ENCODE measurements around the gene DZIP1L.
"Not testable (repeated sequence)": the region's sequence is repeated elsewhere in the genome, so short reads cannot be mapped to it uniquely, and the experiment has no call there.

The DZIP1L gene, protein sequence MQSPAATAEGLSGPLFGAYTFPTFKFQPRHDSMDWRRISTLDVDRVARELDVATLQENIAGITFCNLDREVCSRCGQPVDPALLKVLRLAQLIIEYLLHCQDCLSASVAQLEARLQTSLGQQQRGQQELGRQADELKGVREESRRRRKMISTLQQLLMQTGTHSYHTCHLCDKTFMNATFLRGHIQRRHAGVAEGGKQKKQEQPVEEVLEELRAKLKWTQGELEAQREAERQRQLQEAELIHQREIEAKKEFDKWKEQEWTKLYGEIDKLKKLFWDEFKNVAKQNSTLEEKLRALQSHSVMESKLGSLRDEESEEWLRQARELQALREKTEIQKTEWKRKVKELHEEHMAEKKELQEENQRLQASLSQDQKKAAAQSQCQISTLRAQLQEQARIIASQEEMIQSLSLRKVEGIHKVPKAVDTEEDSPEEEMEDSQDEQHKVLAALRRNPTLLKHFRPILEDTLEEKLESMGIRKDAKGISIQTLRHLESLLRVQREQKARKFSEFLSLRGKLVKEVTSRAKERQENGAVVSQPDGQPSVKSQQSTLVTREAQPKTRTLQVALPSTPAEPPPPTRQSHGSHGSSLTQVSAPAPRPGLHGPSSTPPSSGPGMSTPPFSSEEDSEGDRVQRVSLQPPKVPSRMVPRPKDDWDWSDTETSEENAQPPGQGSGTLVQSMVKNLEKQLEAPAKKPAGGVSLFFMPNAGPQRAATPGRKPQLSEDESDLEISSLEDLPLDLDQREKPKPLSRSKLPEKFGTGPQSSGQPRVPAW

DNA sequence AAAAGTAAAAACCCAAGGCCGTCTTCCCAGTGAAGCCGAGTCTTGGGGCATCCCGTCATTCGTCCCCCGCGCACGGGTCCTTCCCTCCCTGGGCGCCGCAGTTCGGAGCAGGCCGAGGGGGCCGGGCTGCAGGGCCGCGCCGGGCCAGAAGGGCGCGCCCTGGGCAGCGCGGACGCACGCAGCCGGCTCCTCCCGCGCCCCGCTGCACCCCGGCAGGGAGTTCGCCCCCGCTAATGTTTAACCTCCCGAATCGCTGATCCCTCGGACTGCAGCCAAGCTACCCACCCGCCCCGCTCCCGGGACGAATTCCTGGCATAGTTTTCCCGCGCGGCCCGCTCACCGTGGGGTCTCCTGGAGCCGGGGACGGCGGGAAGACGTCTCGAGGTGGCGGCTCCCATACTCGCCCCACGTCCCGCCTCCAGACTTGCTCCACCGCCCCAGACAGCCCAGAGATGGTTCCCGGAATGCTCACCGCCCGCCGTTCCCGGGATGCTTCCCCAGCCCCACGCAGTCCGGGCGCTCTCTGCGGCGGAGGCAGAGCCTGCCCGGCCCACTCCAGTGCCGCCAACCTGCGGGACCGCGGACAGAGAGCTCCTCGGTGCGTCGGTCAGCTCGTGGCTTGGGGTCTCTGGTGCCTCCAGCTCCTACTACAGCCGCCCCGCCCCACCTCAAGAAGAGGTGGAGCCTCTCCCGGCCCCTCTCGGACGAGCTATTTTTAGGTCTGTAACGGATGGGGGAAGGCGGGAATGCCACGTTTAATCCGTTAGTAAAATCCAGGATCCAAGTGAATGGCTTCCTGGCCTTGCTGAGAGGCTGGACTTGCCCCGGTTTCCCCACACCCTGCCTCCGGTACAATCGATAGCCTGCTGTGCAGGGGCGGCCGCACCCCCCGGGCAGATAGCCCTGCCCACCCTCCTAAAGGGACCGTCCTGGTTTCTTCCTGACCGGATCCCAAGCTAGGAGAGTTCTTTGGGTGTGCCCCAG is at the start of gene DZIP1L:
Gene DZIP1L (minus strand): TSS at position 621 of the 984 bp plus-strand sequence. CDS start 11,637 bp downstream, outside the sequence.
- peak; percentile 89 for DNase-seq (ENCODE audit: low spot score)

DNA sequence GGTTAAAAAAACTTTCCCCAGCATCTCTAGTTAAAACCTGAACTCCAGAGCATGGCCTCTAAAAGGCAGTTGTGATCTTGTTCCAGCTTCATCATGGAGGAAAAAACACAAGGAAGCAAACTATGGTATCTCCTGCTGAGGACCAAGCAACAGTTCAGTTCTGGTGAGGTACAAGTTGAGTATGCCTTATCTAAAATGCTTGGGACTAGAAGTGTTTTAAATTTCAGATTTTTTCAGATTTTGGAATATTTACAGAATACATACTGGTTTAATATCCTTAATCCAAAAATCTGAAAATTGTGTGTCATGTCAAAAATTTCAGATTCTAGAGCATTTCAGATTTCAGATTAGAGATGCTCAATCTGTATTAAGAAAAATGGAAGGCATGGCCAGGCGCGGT is 49.7 kb upstream of the DZIP1L start:
- no peak for DNase-seq (ENCODE audit: low spot score)

DNA sequence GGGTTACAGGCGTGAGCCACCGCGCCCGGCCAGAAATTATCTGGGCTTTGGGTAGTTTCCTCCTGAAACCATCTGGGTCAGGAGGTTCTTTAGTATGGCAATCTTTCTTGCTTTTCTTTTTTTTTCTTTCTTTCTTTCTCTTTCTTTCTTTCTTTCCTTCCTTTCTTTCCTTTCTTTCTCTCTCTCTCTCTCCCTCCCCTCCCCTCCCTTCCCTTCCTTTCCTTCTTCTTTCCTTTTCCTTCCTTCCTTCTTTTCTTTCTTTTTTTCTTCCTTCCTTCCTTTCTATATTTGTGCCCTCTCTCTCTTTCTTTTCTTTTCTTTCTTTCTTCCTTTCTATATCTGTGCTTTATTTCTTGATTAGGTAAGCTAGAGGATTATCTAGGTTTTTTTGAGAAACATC is 42.3 kb upstream of the DZIP1L start:
- DNase-seq (ENCODE audit: low spot score), result no peak

DNA sequence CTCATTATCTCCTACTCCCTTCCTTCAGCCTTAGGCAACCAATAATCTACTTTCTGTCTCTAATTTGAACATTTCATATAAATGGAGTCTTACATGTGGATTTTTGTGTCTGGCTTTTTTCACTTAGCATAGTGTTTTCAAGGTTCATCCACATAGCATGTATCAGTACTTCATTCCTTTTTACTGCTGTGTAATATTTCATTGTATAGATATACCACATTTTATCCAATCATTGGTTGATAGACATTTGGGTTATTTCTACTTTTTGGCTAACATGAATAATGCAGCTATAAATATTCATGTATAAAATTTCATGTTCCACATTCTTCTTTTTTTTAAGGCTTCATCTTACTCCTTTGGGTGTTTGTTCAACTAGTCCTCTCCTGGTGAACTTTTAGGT is 39.1 kb upstream of the DZIP1L start:
- DNase-seq (ENCODE audit: low spot score), result no peak

DNA sequence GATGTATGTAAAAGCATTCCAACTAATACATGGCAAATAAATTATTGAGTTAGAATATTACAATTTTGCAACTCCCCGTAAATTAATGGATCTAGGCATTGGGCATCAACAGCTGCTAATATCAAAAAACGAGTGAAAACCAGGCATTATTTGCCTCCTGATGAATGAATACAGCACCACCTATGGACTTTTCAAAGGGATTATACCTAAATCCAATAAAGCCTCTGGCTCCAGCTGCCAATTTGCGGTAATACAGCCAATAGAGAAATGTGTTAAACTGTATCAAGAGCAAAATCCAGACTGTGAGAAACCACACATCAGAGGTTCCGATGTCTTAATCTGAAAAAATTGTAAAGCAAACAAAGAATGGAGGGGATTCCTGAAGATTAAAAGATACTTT is 33.1 kb upstream of the DZIP1L start:
- no peak for DNase-seq (ENCODE audit: low spot score)

DNA sequence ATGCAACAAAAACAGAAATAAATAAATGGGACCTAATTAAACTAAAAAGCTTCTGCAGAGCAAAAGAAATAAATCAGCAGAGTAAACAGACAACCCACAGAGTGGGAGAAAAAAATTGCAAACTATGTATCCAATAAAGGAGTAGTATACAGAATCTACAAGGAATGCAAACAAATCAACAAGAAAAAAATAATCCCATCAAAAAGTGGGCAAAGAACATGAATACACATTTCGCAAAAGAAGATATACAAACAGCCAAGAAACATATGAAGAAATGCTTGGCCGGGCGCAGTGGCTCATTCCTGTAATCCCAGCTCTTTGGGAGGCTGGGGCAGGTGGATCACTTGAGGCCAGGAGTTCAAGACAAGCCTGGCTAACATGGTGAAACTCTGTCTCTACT is 26.8 kb upstream of the DZIP1L start:
- DNase-seq (ENCODE audit: low spot score), result not testable (repeated sequence)

DNA sequence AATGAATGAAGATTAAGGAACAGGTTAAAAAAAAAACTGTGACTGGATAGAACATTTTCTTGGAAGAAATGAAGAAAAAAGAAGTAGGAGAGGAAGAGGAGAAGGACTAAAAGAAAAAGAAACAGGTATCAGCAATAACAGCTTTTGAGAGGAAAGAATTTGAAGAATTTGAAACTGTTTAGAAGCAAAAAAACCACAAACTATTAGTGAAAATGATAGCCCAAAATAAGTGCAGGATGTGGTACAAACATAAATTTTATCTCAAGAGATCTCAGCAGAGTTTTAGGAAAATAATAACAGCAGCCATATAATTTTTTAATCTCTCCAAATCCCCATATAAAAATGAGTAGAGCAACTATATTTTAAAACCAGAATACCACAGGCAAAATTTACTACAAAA is 25.5 kb upstream of the DZIP1L start:
- DNase-seq (ENCODE audit: low spot score), result no peak

DNA sequence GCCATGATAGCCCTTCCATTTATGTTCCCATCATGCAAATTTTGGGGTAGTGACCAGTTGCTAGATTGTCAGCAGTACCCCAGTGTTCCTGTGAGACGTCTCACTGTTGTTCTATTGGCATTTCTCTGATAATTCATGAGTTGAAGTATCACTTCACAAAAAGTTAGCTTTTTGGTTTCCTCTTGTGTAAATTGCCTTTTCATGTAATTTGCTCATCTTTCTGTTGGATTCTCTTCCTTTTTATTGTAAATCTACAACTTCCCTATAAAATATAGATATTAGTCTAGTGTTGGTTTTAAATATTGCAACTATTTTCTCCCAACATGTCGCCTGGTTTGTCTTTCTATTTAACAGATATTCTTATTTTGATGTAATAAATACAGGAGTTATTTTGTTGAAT is 24.3 kb upstream of the DZIP1L start:
- no peak for DNase-seq (ENCODE audit: low spot score)

DNA sequence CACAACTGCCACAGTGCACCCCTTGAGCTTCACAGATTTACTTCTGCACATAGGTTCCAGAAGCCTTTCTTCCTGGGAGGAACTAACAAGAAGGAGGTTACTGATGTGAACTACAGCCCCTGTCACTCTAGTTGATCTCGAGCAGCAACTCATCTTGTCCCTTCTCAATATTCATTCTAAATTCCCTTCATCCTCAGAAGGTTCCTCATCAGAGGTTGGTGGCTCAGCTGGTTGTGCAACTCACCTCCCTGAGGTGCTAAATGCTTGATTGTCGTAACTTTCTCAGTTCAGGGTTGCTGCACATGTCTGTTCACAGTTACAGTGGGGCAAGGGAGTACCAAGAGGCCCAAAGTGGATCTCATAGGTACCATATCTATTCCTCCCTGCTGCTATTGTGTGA is 22.5 kb upstream of the DZIP1L start:
- DNase-seq (ENCODE audit: low spot score), result no peak

DNA sequence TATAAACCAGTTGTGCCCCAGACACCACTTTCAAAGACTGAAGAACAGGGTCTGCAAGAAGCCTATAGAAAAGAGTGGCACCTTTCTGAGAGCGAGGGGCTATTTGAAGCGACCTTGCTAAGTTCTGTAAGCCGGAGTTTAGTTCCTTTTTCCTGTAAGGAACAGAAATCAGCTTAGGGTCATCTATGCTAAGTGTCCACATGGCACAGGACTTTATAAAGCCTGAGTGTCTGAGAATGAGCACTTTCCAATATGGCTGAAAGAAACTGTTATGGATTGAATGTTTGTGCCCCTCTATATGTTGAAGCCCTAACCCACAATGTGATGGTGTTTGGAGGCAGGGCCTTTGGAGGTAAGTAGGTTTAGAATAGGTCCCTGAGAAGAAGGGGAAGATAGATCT is 20.8 kb upstream of the DZIP1L start:
- DNase-seq (ENCODE audit: low spot score), result no peak

DNA sequence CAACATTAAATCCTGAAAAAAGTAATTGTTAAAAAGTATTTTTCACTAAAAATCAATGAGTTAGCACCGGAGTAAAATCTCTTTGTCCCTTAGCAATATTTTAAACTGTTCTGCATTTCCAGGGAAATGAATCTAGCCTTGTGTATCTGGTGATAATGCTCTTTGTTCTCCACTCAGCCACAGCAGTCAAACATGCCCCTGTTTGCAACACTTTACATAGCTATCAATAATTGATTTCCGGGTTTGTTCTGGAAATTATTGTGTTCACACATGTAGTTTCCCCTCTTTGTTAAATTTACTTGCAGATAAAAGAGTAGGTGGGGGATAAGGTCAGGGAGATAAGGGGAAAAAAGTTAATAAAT is 20.4 kb upstream of the DZIP1L start:
- no peak for DNase-seq (ENCODE audit: low spot score)

DNA sequence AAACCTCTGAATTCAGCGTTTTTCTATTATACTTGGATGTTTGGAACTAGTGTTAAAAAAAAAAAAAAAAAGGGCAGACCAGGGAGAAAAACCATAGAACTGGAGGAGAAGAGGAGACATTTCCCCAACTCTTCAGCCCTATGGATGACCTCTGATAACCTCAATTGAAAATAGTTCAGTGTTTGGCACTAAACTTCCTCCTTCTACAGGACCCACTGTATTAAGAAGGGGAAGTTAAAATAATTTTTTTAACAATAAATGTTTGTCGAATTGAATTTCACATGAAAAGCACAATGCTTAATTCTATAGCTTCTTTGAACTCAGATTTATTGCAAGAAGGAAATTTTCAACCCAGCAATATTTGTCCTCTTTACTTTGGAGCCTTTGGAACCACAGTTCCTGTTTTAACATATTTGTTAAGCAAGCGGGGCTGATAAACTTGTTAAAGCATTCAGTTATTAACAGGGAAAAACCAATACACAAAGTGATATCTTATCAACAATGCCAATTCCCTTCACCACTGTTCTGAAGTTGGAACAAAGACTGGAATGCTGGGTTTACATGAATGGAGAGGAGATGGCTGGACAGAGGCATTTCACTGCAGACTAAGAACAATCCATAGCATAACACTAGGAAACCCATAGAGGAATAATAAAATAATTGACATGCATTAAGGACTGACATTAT is 19.9 kb upstream of the DZIP1L start:
- no peak for DNase-seq (ENCODE audit: low spot score)

DNA sequence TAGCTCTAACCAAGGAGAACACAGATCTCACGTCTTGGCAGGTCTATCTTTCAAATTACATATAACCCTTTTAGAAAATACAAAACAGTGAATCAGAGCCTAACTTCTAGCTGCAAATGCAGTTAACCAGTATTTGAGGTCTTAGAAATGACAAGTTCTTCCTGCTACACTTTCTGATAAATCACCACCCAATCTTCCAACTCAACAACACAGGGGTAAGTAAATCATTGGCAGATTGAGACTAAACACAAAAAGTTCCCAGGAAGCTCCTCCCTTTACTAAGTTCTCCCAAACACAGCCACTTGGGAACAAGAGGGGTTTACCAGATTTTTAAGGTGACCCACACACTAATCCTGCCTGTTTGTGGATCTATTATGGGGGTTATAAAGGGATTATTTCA is 16.8 kb upstream of the DZIP1L start, which contains the start of gene A4GNT:
Gene A4GNT (minus strand): TSS at position 152 of the 400 bp plus-strand sequence. CDS start 1,134 bp downstream, outside the sequence.
- DNase-seq (ENCODE audit: low spot score), result no peak

DNA sequence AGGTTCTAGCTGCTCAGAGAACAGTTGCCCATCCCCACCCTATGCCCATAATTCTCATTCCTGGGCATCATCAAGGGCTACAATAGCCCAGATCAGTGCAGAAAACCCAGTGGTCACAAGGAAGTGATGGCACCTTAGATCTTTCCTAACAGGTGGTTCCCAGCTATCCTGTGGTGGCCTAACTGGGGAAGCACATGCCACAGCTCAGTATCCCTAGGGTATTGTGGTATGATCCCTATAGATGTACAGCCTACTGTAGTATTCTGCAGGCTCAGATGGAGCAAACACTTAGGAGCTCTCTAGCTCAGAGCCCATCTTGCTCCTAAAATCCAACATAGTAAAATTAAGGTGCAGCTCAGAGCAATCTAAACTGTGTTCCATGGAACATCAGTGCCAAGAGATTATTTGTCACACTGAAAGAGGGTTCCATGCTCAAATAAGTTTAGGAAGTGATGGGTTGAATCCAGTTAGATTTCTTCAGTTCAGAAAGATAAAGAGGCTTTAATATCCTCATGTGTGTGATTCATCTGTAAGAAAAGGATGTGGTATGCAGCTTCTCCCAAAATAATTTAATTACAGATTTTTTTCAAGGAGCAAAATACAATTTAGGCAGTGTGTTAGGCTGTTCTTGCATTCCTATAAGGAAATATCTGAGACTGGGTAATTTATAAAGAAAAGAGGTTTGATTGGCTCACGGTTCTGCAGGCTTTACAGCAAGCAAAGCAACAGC is 12.4 kb upstream of the DZIP1L start:
- DNase-seq (ENCODE audit: low spot score), result no peak

DNA sequence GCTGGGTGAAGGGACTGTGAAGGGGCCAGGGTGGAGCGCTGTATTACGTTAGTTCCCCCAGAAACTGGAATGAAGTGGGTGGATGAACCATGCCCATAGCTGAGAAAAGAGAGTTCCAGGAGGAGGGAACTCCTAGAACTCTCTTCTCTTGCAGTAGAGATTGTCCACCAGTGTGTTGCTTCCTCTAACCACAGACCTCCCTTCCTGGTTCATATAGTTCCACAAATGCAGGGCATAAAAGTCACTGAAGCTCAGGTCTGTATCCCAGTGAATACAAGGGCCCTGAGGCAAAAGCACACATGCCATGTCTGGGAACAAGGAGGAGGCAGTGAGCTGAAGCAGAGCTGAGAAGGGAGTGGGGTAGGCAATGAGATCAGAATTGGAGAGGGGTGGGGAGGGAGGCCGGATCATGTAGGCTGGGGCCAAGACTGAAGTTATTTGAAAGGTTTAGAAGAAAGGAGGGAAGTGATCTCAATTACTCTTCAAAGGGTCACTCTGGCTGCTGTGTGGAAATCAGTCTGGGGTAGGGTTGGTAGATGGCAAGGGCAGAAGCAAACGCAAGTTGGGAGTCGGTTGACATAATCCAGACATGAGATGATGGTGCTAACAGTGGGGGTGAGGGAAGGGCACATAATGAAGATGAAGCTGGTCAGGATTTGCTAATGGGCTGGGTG is 10.3 kb upstream of the DZIP1L start:
- DNase-seq (ENCODE audit: low spot score), result no peak

DNA sequence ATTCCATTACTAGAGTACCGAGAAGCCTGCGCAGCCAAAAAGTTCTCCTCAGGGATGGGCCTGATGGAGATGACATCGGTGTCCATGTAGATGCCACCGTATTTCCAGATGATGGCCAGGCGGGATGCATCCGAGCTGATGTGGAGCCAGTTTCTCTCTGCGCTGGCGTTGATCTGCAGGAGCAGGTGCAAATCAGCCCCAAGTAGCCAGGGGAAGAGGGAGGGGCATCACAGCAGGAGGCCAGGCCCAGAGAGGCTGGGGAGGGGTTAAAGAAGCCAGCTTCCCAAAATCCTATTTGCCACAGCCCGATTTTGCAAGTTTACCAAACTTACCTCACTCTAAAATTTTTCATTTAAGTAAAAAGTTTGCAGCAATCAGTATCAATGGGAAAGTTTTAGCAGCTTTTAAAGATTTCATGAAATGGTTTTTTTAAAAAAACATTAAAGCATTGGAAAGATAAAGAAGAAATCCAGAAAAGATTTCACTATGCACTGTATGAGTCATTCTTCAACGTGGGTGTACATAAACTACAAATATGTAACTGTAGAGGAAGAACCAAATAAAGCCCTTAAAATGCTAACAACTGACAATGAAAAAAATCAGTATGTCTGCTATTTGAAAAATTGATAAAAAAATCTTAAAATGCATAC is 9.4 kb upstream of the DZIP1L start:
- no peak for DNase-seq (ENCODE audit: low spot score)

DNA sequence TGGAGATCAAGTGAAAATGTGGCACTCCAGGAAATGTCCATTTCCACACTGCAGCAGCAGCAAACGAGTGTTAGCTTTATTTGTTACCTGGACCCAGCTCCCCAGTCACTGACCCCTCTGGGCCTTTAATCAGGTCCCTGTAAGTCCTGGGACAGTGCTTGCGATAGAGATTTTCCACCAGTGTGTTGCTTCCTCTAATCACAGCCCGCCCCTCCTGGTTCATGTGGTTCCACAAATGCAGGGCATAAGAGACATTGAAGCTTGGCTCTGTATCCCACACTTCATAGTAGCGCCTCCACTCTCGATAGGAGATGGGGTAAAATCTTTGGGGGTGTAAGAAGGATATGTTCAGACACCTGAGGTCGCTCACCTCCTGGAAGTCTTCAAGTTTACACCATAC is 8.8 kb upstream of the DZIP1L start:
- DNase-seq (ENCODE audit: low spot score), result no peak

DNA sequence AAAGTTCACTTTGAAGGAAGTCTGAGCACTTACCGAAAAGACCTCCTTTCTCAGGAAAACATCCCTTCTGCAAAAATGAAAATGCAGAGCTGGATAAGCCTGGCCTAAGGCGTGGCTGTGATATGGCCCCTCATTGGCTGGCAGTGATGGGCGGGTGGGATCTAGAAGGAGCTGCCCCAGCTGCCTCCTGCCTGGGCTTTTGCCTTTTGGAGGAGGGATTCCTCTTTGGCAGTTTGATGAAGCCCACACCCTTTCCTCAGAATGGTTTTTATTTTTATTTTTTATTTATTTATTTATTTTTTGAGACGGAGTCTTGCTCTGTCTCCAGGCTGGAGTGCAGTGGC is 4.0 kb upstream of the DZIP1L start:
- no peak for DNase-seq (ENCODE audit: low spot score)

DNA sequence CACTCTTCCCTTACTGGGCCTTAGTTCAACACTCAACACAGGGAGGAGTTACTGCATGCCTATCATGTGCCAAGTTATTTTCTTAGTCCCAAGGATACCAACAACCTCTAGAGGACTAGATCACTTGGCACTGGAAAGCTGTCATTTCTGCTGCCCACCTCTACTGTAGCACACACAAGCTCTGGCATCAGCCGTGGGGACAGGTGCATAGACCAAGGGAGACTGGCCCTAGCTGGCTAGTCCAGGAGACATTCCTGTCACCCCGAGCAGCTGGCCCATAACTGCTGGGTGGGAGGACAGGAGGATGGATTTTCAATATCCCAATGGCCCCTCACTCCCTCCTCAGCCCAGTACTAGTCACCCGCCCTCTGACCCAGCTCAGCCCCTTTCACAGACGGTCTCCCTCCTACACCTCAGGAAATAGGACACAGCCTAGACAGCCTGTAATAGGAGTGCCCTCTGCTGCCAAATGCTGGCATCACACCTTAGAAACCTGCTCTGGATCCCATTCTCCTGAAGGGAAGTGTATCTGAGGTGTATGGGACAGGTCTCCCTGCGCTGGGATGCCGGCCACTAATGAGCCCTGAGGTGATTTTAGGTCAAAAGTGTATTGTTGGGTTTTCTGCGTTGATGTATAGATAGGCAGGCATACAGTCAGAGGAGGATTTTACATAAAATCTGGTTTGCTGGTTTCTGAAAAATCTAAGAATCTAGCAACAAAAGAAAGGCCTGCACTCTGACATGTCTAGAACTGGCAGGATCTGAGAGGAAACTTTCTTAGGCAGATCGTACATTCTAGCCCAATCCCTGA is 3.4 kb upstream of the DZIP1L start:
- no peak for DNase-seq (ENCODE audit: low spot score)
